ENCODE data around the gene GRIN2A. TPM values are rescaled to one million over a fixed set of nuclear protein-coding genes. Genes with fewer than 3 reads are reported as not detected.

The GRIN2A gene
- total RNA-seq, 1 donor: 3.4 TPM

DNA sequence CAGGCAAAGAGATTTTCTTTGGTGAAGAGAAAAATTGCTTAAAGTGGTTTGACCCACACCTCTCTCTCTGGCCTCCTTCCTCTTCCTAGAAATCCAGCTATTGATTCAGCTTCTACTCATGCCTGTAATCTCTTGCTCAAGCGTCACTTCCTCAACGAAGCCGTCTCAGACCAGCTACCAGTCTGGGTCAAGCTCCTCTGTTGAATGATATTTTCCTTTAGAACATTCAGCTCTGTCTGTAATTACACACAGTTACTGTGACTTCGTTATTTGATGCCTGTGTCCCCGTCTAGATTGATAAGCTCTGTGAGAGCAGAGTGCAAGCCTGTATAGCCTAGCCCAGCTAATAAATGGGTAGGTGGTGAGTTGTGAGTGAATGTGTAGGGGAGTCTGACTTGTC lies 168.5 kb downstream of the GRIN2A start:
- TF ChIP-seq, protein P1, sequence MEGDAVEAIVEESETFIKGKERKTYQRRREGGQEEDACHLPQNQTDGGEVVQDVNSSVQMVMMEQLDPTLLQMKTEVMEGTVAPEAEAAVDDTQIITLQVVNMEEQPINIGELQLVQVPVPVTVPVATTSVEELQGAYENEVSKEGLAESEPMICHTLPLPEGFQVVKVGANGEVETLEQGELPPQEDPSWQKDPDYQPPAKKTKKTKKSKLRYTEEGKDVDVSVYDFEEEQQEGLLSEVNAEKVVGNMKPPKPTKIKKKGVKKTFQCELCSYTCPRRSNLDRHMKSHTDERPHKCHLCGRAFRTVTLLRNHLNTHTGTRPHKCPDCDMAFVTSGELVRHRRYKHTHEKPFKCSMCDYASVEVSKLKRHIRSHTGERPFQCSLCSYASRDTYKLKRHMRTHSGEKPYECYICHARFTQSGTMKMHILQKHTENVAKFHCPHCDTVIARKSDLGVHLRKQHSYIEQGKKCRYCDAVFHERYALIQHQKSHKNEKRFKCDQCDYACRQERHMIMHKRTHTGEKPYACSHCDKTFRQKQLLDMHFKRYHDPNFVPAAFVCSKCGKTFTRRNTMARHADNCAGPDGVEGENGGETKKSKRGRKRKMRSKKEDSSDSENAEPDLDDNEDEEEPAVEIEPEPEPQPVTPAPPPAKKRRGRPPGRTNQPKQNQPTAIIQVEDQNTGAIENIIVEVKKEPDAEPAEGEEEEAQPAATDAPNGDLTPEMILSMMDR (IDR thresholded peaks at IDR 0.05; ENCODE audit: insufficient read depth, low read length): no peak
- no peak for DNase-seq (ENCODE audit: low read depth)
- no peak overlapping the region for H3K4me3 ChIP-seq (ENCODE audit: low read depth, low read length)

DNA sequence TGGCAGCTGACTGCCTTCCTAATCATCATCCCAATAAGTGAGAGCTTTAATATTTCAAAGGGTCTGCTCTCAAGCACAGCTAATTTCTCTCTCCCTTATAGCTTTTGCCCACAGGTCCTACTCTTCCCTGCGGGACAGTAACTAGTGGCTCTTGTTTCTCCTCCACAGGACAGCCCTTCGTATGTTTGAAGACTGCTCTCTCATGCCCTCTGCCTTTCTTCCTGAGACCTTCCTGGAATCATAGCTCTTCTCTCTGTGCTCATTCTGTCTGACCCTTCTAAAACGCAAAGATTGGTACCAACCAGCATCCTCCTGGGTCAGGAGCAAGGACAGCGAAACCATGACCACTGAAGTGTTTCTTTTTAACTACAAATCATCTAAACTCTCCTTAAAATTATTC lies 168.9 kb downstream of the GRIN2A start:
- TF ChIP-seq, protein P1 (IDR thresholded peaks at IDR 0.05; ENCODE audit: insufficient read depth, low read length): no peak
- H3K4me3 ChIP-seq (ENCODE audit: low read depth, low read length): no peak overlapping the region
- no peak for DNase-seq (ENCODE audit: low read depth)

DNA sequence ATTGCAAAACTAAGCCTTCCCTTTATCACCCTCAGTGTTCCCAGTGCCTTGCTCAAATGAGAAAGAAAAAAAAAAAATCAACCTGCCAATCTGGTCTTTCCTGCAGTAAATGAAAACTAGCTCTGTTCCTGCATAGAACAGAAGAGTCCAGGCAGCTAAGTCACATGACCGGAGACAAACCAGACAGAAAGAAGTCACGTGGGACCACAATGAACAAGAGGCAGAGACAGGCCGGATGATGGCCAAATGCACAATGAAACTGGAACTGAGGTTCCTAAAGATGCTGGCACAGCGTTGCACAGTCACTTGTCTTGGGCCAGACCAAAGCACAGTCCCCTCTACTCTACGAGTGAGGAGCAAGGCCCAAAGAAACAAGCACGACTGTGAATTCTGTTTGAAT lies 172.5 kb downstream of the GRIN2A start:
- H3K4me3 ChIP-seq (ENCODE audit: low read depth, low read length): no peak overlapping the region
- TF ChIP-seq, protein P1 (IDR thresholded peaks at IDR 0.05; ENCODE audit: insufficient read depth, low read length): no peak
- no peak for DNase-seq (ENCODE audit: low read depth)

DNA sequence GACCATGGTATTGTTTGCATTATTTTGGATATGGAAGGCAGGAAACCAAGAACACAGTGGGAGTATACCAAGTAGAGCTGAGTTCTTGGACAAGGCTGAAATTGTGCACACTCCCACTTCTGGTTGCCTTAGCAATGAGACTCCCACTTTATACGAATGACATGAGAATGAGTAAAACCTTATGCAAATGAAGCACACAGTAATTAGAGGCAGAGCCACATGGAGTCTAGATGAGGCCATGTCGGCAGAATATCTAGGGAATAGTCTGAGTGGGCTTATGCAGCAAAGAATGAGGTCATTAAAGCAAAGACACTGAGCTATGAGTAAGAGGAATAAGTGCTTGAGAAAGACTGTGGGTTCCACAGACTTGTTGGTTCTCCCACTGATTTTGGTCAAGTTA lies 178.7 kb downstream of the GRIN2A start:
- no peak for DNase-seq (ENCODE audit: low read depth)
- no peak overlapping the region for H3K4me3 ChIP-seq (ENCODE audit: low read depth, low read length)
- TF ChIP-seq, protein P1 (IDR thresholded peaks at IDR 0.05; ENCODE audit: insufficient read depth, low read length): no peak

DNA sequence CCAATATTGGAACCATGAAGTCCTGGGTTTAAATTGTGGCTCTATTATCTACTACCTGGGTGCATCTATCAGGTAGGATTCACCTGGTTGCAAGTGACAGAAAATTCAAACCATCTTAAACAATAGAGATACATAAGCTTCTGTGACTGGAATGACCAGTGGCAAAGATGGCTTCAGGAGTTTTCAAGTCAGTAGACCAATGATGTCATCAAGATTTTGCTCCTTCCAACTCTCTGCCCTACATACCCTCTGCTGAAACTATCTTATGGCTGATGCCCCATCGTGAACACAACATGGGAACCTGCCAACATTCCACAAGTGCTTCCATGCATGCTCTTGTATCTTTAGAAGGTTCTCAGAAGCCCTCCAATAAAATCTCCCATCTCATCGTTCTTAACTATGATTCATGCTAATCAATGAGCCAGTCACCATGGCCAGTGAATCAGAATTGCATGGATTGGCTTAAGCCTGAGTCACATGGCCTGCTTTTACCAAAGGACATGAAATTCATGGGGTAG lies 180.9 kb downstream of the GRIN2A start:
- no peak overlapping the region for H3K4me3 ChIP-seq (ENCODE audit: low read depth, low read length)
- no peak for DNase-seq (ENCODE audit: low read depth)
- TF ChIP-seq, protein P1 (IDR thresholded peaks at IDR 0.05; ENCODE audit: insufficient read depth, low read length): no peak

DNA sequence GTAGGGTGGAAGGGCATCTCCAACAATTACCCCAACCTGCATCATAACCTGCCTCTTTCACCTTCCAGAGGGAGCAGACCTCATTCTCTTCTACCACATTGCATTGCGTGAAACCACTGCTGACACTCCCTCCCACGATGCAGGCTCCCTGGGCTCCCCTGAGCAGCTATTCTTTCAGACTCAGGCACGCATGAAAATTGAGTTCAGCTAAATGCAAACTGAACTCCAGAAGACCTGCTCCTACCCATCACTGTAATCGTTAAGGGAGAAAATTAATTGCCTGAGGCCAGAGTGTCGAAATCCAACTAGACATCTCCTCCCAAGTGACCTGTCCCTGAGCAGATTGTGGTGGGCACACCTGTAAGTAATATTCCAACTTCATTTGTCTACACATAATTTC lies 186.0 kb downstream of the GRIN2A start:
- TF ChIP-seq, protein P1 (IDR thresholded peaks at IDR 0.05; ENCODE audit: insufficient read depth, low read length): no peak
- H3K4me3 ChIP-seq (ENCODE audit: low read depth, low read length): no peak overlapping the region
- no peak for DNase-seq (ENCODE audit: low read depth)

DNA sequence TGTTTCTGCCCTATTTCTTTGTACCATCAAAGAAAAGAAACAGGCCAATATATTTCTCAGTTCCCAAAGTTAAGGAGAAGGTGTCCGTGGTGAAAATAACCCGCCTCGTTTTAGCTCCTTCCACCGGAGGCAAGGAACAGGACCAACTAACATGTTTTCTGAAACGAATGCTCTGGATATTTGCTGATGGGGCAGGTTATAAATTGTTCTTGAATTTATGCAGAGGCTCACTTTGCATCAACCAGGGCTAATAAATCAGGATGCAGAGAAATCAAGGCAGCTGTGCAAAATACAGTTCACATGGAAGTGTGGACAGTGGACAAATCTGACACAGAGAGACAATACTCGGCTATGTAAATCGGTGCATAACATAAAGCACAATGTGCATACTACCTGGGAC lies 189.8 kb downstream of the GRIN2A start:
- H3K4me3 ChIP-seq (ENCODE audit: low read depth, low read length): no peak overlapping the region

More for the DNA sequence above, 189.8 kb downstream of the GRIN2A start:
- no peak for DNase-seq (ENCODE audit: low read depth)
- TF ChIP-seq, protein P1 (IDR thresholded peaks at IDR 0.05; ENCODE audit: insufficient read depth, low read length): no peak
